GM19240 (cell line): ENCODE data around the gene SEC31A.
"Not testable (repeated sequence)": the region's sequence is repeated elsewhere in the genome, so short reads cannot be mapped to it uniquely, and the experiment has no call there.

ENCODE experiments used
- DNase-seq: peaks from one replicate; pipeline ENCODE4 v3.0.0; 2011; ENCODE audit warnings: low spot score; ENCODE audit not compliant: insufficient read length

Gene SEC31A

DNA sequence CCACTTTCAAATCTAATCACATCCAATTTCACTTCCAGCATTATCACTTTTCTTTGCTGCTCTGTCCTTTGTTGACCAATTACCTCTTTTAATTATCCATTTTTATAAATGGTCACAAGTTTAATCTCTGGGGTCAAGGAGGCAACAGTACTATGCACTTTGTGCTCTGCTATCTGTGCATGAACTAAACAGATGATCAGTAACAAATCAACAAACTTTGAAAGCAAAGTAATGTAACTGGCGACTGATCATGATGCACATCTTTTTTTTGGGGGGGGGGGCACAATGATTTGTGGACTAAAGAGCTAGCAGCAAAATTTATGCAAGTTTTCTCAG is 1.5 kb upstream of the SEC31A start:
- DNase-seq: no peak

DNA sequence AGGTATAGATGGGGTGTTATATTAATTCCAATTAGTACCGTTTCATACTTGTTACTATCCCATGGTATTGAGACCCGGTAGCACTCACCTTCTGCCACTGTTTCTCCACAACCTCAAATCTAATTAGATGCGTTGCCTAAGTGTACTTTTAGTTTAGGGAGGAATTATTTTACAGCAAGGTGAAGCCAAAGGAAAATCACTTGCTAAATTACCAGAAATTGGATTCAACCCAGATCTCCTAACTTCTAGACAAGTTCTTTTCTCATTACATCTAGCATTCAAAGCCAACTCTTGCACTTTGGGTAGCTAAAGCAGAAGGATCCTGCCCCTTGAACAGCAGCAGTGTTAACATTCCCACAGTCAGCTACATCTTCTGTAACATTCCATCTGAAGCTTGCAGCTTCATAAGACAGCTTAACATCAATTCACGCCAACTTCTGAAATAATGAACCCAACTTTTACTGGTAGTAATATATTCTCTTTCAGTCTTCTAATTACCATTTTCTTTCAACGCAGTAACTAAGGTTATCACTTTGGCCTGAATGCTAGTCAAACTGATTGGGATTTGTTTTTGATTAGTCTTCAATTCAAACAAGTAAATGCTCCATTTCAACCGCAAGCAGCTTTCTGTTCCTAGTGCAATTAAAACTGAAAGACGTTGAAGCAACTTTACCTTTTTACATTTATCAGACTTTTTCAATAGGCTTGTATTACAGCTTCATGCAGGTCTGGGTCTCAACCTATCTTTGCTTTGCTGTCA is 934 bp upstream of the SEC31A start:
- DNase-seq: no peak

DNA sequence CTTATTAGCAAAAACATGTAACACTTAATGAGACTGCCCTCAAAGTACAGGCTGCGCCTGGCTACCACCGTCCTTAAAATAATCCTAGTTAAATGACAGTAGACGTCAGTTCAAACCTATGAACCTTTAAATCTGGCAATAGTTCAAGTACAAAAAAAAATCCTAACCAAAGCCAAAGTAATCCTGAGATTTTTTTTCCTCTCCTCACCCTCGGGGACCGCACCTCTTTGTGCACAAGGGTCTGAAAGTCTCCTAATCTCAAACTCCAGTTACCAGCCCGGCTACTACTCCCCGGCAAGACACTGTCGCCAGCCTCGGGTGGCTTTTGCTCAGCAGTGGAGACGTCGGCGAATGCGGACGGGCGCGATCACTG is 439 bp downstream of the SEC31A start:
- no peak for DNase-seq

DNA sequence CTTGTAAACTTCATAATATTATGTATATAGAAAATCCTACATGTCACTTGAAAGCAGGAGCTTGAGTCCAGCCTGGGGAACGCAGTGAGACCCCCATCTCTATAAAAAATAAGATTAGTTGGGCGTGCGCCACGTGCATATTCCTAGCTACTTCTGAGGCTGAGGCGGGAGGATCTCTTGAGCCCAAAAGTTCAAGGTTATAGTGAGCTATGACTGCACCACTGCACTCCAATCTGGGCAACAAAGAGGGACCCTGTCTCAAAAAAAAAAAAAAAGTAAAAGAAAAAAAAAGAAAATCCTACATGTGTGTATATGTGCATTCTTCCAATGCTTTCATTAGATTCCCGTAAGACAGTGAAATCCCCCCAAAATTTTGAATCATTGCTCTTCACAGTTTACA is 1.7 kb downstream of the SEC31A start:
- no peak for DNase-seq

DNA sequence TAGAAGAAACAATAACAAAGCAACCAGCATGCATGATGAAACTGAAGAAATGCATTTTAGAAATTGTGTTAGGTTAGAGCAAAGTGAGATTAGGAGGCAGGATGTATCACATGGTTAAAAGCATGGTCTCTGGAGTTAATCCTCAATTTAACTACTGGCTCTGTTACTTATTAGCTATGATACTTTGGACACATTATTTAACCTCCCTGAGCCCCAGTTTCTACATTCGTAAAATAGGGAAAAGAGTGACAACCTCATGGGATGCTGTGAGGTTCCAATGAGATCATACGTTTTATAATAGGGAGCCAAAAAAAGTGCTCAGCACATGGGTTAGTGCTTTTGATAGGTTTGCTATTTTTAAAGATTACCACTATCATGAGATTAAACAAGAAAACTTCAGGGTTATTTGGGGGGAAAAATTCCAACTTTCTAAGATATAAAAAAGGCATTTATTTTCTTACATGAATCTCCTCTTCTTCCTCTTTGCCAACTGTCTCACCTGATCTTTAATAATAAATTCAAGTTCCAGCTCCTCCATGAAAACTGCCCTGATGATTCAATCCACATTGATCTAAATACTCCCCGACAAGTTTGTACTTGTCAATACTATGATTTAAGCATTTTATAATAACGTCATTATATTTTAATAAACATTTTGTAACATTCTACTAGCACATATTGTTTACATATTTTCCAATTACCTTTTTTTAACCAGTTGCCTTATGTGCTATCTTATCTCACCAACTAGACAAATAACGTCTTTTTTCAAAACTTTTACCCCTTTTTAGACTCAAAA is 4.6 kb downstream of the SEC31A start:
- no peak for DNase-seq

DNA sequence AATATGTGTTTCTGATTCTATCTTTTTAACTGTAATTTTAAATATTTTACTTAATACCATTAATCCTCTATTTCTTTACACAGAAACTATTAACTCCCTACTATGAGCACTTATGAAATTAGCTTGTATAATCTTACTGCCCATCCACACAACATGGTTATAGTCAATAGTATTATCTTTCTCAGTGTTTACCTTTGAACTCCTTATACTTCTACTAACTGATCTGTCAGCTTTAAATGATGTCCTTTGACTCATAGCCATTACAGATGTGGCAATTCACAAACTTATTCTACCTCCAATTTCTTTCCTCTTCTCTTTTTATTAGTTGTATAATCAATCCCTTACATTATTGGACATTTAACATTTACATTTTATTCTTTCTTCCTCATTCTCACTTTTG is 5.5 kb downstream of the SEC31A start:
- DNase-seq: no peak

DNA sequence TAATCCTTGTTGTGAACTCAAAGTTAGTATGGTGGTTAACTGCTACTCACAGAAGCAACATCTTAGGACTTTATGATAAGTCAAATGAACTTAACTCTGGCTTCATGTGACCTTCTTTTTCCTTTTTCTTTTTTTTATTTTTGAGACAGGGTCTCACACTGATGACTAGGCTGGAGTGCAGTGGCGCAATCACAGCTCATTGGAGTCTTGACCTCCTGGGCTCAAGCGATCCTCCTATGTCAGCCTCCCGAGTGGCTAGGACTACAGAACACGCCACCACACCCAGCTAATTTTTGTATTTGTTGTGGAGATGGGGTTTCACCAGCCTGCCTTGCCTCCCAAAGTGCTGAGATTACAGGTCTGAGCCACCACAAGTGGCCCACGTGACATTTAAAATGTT is 22.4 kb downstream of the SEC31A start:
- DNase-seq: no peak

DNA sequence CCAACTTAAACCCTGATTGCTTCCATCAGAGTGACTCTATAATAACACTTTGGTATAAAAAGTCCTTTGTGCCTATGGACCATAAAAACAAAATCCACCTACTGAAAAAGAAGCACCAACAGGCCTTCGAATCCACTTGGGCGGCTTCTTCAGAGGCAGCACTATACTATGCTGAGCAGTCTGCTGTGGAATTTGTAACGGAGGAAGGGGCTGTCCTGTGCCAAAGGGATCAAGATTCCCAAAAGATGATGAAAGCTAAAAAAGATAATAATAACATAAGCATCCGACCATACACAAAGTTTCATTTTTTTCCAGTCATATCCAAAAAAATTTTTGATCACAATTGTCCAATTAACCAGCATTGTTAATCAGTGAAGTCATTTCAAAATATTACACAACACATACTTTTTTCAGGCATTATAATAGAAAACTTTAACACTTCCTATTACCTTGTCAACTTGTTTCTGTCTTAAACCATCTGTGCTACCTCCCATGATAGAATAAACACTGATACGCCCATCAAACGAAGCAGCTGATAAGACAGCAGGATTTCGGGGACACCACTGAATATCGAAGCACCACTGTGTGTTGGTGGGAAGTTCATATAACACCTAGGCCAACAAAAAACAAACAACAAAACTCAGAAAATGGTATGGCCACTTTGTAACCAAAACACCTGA is 24.1 kb downstream of the SEC31A start:
- no peak for DNase-seq

DNA sequence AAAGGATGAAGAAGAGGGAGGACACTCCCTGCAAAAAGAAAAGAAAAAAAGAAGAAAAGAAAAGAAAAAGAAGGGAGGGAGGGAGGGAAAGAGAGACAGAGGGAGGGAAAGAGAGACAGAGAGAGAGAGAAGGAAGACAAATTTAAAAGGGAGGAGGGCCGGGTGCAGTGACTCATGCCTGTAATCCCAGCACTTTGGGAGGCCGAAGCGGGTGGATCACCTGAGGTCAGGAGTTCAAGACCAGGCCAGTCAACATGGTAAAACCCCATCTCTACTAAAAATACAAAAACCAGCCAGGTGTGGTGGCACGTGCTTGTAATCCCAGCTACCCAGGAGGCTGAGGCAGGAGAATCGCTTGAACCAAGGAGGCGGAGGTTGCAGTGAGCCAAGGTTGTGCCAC is 24.9 kb downstream of the SEC31A start:
- not testable (repeated sequence) for DNase-seq

DNA sequence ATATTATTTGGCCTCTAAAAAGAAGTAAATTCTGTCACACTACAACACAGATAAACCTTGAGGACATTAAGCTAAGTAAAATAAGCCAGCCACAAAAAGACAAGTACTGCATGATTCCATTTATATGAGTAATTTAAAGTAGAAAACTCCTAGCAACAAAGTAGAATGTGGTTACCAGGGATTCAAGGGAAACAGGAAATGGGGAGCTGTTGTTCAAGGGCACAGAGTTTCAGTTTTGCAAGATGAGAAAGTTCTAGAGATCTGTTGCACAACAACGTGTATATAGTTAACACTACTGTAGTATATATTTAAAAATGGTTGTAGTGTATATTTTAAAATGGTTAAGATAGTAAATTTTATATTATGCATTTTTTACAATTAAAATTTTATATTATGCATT is 25.4 kb downstream of the SEC31A start:
- DNase-seq: no peak

DNA sequence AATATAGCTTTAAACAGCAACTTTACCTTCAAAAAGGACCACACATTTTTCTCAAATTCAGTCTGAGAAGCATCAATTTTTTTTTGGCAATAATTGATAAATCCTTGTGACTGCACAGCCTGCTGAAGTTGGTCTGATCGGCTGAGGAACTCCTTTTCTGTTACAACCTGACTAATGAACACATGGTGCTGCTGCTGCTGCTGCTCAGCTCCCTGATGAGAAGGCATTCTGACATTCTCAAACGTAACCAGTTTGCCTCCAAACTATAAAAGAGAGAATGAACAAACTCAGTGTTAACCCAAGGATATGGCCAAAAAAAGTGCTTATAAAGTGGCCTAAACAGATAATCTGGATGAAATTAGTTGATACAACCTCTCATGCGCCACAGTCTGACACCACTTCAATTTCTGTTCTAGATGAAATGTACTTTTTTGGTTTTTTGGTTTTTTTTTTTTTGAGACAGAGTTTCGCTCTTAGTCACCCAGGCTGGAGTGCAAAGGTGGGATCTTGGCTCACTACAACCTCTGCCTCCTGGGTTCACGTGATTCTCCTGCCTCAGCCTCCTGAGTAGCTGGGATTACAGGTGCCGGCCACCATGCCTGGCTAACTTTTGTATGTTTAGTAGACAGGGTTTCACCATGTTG is 26.5 kb downstream of the SEC31A start:
- no peak for DNase-seq

DNA sequence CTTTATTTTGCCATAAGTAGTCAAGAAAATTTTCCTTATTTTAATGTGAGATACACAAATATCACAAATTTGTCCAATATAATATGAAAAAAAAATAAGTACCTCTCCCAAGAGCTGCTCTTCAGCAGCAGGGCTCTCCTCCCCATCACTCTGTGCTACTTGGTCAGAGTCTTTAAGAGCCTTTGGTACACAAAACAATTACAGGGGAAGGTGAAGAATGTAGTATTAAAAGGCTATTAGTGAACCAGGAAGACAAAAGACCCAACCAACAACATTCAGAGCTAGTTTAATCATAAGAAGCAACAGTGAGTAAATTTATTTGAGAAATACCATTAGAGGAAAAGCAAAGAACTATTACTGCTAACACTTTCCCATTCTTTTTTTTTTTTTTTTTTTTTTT is 29.4 kb downstream of the SEC31A start:
- DNase-seq: no peak

DNA sequence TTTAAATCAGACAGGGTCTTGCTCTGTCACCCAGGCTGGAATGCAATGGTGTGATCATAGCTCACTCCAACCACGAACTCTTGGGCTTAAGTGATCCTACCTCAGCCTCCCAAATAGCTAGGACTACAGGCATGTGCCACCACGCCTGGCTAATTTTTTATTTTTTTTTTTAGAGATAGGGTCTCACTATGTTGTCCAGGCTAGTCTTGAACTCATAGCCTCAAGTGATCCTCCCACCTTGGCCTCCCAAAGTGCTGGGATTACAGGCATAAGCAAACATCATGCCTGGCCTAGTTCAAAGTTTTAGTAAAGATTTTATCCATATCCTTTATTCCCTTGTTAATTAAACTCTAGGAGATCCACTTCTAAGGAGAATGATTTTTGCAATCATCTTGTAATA is 30.5 kb downstream of the SEC31A start:
- DNase-seq: not testable (repeated sequence)

DNA sequence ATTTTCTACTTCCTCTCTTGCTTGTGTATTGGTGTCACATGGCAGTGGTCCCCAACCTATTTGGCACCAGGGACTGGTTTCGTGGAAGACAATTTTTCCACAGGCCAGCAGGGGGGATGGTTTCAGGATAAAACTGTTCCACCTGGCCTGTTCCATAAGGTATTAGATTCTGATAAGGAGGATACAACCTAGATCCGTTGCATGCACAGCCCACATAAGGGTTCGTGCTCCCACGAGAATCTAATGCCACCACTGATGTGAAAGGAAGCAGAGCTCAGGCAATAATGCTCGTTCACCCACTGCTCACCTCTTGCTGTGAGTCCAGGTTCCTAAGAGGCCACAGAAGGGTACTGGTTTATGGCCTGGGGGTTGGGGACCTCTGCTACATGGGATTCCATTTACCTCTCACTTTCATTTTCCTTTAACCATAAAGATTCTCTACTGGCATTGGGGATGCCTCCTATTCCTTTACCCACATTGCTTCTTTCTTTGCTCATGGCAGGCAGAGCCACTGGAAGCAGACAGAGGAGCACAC is 38.1 kb downstream of the SEC31A start:
- DNase-seq: no peak

DNA sequence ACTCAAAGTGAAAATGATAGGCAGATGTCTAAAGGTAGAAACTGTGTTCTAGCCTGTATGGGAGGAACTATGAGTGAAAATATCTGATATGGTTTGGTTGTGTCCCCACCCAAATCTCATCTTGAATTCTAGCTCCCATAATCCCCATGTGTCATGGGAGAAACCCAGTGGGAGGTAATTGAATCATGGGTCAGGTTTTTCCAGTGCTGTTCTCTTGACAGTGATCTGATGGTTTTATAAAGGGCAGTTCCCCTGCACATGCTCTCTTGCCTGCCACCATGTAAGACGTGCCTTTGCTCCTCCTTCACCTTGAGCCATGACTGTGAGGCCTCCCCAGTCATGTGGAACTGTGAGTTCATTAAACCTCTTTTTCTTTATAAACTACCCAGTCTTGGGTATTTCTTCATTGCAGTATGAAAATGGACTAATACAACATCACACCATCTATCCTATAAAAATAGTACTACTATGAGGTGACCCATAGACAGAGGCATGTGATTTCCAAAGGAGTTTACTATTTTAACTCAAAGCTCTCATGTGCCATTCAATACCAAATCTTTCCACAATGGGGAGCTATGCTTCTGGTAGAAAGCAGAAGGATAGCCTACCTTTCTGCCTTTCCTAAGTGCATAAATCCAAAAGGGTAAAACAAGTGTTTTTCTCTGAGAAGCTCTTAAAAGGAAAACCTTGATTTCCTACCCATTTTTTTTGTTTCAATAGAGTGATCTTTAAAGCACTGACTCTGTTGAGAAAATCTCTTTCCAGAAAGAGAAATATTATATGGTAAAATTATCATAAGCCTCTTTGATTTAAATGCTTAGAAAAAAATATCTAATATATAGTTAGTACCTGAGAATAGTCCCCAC is 38.8 kb downstream of the SEC31A start:
- DNase-seq: no peak

DNA sequence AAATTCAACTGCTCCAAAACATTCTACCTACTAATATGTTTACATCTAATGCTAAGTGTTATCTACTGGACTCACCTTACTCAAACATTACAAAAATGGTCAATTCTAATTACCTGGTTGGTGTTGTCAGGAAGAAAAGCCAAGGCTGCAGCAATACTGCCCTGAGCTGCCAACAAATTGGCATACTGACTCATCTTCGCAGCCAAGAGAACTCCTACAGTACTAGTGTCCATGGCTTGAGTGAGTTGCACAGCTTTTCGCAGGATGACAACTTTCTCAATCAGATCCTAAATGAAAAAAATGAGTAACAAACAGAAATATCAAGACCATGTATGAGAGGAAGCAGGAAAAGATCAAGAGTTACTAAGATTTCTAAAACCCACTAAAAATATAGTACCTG is 39.6 kb downstream of the SEC31A start:
- no peak for DNase-seq

DNA sequence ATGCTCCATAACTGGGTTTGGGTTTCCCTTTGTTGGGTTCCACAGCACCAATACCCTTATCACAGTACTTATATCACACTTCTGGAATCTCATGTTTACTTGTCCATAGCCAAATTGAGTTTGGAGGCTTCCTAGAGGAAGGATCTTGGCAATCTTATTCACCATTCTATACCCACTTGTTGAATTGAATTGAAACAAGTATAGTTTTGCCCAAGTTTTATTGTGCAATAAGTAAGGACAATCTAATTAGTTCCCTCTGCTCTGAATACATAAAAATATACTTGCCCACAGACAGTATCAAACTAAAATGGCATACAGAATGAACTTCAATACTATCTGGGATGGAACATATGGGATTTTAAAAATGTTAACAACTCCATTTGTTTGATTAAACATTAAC is 40.3 kb downstream of the SEC31A start:
- DNase-seq: no peak

DNA sequence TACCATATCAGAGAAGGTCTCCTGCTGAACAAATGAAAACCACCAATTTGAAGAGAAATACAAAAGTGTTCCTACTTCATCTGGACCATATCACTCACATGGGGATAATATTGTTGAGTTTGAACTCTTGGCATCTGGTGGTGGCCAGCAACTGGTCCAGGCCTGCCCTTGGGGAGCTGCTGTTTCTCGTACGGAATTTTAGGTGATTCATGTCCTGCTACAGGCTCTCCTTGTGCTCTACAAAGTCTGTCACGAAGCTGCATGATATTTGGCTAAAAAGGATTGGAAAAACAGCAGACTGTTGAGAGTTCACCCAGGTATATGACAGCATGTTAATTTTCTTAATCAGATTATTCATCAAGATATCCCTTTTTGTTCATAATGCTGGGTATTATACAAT is 42.2 kb downstream of the SEC31A start:
- DNase-seq: no peak

DNA sequence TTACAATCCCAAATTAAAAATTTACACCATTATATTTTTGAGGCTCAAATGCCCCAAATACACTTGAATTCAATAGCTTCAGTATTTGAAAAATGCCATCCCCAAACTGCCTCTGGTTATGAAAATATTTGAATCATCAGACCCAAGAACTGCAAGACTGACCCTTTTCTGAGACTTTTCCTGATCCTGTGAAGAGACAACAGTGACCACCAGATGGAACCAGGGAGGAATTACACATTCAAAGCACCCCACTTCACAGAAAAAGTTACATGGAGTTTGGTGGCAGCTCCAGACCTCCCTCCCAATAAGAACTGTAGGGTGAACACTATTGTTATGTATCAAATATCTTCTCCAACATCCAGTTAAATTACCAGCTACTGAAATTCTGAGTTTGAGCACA is 48.4 kb downstream of the SEC31A start:
- no peak for DNase-seq

DNA sequence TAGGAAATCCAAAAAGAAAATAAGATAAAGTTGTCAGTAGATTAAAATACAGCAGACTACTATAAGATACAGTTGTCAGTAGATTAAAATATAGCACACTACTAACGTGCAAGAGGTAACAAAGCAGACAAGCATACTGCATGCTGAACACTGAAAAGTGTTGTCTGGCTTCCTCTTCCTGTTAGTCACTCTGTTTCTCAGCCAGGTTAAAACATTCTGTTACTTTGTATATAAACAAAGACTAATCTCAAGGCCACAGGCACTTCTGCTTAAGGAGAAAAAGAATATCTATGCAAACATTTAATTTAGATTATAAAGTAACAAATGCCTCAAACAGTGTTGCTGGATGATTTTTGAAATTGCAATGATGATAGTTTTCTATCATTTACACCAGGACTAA is 51.3 kb downstream of the SEC31A start:
- no peak for DNase-seq
